GM18505 (cell line): ENCODE measurements around the gene RTF2.

Experiments used
- ATAC-seq: cut with Tn5 transposase; IDR thresholded peaks from one replicate; pipeline ENCODE4 v1.9.1; 2021; ENCODE audit not compliant: unreplicated experiment
- POLR2A ChIP-seq: IDR thresholded peaks from 4 replicates; pipeline ENCODE4 v1.6.1; 2011; ENCODE audit warnings: borderline replicate concordance; ENCODE audit not compliant: insufficient read depth, insufficient read length; ENCODE audit errors: extremely low read depth

Gene RTF2

DNA sequence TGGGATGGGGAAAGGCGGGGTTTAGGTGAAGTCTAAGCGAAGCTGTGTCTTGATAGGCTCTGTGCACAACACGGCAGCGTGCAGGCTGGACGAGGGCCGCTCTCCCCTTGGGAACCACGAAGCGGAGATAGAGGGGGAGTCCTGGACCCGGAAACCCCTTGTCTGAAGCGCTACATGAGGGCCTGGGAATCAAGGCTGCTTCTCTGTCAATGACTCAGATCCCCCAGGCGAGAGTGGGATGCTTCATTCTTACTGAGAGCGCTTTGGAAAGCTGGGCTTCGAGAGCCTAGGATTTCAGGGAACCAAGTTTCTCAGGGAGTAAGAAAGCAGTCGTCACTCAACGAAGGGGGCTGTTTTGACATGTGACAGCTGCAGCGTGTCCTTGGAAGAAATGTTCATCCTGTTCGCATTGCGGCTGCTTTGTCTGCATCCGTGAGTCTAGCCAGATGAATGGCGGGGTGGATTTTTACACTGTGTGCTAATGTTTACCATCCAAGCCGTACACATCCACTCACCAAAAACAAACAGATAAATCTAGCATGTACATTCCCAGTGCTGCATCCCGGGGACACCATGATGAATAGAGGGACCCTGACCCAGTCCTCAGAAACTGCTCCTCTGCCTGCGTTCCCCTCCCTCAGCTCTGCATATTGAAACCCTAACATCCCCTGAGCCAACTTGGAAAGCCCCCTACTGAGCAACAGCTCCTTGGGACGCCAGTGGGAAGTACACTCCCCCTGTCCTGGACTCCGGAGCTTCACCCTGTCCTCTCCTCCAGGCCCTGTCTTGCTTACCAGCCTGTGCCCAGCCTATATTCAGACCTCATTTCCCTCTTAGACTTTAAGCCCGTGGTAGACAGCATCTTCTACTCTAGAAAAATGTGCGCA is 24.5 kb upstream of the RTF2 start:
- TF ChIP-seq POLR2A = no peak
- no peak for ATAC-seq

DNA sequence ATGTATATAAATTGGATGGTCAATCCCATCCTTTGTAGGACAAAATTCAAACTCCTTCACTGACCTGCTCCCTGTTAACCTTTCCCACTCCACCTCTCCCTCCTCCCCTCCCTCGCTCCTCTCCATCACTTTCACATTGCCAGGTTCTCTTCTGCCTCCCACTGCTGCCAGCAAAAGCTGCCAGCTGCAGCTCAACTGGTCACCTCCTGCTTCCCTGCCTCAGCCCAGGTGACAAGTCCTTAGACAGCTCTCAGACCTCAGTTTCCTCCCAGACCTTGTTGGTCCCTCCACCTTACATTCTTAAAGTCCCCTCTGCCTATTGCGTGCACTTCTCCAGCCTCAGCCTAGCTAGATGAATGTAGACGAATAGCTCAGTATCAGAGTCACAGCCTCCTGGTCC is 23.3 kb upstream of the RTF2 start:
- ATAC-seq = no peak
- TF ChIP-seq POLR2A = no peak

DNA sequence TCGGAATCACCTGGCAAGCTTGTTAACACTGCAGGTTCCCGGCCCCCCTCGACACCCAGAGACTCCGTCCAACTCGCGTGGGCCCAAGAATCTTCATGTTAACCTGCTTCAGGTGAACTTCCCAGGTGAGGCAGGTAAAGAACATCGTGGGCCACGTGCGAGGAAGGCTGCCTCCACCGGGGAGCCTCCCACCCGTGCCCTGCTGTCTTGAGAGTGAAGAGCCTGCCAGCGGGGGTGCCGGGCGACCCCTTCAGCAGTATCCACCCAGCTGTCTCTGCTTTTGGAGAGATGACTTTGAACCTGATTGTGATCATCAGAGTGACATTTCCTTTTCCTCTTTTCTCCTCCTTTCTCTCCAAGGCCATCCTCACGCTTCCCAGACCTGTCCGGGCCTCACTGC is 22.9 kb upstream of the RTF2 start:
- no peak for ATAC-seq
- no peak for TF ChIP-seq POLR2A

DNA sequence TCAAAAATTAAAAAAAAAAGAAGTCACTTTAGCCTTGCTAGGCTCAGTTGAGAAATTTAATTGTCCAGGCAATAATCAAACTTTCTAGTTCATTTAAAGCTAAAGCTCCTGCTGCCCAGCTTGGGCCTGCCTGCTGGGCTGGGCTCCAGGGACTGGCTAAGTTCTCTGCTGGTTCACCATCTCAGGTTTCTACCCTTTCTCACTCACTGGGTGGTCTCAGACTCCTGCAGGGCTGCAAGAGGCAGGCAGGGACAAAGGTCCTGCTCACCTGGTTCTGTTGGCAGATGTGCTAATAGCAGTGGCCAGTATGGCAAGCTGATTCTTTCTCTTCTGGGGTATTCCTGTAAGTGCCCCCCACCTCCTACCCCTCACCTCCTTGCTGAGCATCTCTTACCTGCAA is 21.2 kb upstream of the RTF2 start:
- no peak for ATAC-seq
- TF ChIP-seq POLR2A = no peak

DNA sequence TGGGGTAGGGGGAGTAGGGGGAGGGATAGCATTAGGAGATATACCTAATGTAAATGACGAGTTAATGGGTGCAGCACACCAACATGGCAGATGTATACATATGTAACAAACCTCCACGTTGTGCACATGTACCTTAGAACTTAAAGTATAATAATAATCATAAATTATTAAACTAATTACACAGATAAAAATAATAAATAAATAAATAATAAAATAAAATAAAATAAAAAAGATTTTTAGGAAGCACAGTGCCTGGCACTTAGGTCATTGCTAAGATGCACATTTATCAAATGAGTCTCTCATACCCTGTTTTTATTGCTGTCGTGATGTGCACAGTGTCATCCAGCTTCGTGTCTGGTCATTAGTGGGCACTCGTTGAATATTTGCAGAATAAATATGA is 19.0 kb upstream of the RTF2 start:
- no peak for TF ChIP-seq POLR2A
- ATAC-seq = no peak

- no peak for ATAC-seq
- no peak for TF ChIP-seq POLR2A
Observed at GRCh38 chr20:56451056-56451765, 17.2 kb upstream of the RTF2 start.

GRCh38 chr20:56453352-56453751 is 15.1 kb upstream of the RTF2 start:
- no peak for TF ChIP-seq POLR2A
- peak; percentile 73 for ATAC-seq

DNA sequence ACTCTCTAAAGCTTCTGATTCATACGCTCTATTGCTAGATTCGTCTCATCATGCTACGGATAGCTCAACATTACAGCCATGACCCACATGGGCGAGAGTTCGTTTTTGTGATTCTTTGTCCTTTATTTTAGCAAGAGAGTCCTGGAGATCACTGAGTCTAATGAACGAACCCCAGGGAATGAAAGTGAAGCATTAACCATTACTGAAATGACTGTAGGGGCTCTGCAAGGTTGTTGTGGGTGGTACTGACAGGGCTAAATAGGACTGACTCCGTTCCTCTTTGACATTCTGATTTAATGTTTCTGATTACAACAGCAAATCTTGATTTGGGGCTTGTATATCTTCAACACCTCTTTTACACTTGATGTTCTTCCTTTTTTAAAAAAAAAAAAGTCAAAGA is 13.7 kb upstream of the RTF2 start:
- TF ChIP-seq POLR2A = no peak
- peak; percentile 82 for ATAC-seq

GRCh38 chr20:56458206-56458821 is 10.1 kb upstream of the RTF2 start:
- TF ChIP-seq POLR2A = no peak
- no peak for ATAC-seq

- no peak for TF ChIP-seq POLR2A
- no peak for ATAC-seq
Observed at GRCh38 chr20:56460459-56460858, 8.0 kb upstream of the RTF2 start.

DNA sequence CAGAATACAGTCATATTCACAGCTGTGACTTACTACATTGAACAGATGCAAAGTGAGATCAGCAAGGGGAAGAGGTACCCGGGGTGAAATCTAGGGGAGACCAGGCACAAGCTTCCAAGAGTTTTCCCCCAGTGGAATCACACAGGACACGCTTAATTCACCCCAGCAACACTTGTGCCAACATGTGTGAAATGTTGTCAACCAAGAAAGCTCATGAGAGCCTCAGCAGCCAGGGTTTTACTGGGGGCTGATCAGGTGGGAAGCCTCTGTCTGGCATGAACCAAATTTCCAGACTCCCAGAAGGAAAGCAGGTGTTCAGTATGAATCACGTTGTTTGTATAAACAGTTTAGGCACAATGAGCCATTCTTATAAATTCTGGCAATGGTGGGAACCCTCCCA is 6.9 kb upstream of the RTF2 start:
- ATAC-seq = no peak
- no peak for TF ChIP-seq POLR2A

- ATAC-seq = no peak
- no peak for TF ChIP-seq POLR2A
Observed at GRCh38 chr20:56463428-56463827, 5.0 kb upstream of the RTF2 start.

DNA sequence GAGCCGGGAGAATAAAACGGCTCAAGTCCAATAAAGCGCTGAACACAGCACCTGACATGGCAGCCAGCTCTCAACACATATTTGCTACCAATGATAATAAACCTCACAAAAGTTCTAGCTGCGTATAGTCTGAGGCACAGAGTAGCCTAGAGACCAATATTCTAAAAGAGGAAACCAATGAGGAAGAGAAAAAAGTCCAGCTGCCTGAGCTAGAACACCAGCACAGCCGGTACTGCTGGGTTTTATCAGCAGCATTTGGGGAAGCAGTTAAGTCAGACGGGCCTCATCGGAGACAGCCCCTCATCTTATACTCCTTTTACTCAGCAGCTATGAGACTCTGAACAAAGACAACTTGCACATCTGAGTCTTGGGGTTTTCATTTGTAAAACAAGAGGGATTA is 2.4 kb upstream of the RTF2 start:
- ATAC-seq = peak; percentile 30
- TF ChIP-seq POLR2A = no peak

GRCh38 chr20:56467968-56468315 is 485 bp upstream of the RTF2 start:
- no peak for TF ChIP-seq POLR2A
- ATAC-seq = no peak
